DMS 273 (cell line): Measurements from ENCODE around the gene TLR10.
"Not testable (repeated sequence)": the region's sequence is repeated elsewhere in the genome, so short reads cannot be mapped to it uniquely, and the experiment has no call there.

Experiments
- DNase-seq: peaks from one replicate; lab custom pipeline; 2025; ENCODE audit not compliant: unreplicated experiment; lab: John Stamatoyannopoulos, UW

TLR10 gene, protein sequence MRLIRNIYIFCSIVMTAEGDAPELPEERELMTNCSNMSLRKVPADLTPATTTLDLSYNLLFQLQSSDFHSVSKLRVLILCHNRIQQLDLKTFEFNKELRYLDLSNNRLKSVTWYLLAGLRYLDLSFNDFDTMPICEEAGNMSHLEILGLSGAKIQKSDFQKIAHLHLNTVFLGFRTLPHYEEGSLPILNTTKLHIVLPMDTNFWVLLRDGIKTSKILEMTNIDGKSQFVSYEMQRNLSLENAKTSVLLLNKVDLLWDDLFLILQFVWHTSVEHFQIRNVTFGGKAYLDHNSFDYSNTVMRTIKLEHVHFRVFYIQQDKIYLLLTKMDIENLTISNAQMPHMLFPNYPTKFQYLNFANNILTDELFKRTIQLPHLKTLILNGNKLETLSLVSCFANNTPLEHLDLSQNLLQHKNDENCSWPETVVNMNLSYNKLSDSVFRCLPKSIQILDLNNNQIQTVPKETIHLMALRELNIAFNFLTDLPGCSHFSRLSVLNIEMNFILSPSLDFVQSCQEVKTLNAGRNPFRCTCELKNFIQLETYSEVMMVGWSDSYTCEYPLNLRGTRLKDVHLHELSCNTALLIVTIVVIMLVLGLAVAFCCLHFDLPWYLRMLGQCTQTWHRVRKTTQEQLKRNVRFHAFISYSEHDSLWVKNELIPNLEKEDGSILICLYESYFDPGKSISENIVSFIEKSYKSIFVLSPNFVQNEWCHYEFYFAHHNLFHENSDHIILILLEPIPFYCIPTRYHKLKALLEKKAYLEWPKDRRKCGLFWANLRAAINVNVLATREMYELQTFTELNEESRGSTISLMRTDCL

DNA sequence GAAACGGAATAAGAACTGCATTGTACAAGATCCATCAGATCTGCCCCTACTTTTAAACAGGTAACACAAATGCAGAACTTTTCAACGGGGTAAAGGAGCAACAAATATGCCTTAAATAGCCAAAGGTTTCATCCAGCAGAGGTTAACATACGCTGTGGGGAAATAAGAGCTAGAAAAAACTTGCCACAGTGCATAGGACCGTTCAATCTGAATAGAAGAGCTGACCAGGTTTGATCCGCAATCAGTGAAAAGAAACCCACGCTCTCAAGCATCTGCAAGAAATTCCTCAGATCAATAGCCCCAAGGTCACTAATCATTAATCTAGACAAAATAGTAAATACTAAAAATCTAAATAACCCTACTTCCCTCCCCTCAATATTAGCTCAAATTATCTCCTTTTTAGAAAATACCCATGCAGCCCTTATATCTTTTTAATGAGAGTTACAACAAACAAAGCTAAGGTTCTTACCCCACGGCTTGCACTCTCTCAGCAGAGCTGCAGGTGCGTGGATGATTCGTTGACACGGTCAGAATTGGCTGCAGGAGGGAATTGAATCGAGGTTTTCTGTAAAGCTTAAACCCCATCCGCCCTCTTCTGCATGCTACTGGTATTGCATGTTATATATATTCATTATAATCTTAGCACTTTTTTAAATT is at the start of gene TLR10:
Gene TLR10 (minus strand): TSS at position 539 of the 657 bp plus-strand sequence. CDS start 7,400 bp downstream, outside the sequence.
- peak; percentile 47 for DNase-seq

DNA sequence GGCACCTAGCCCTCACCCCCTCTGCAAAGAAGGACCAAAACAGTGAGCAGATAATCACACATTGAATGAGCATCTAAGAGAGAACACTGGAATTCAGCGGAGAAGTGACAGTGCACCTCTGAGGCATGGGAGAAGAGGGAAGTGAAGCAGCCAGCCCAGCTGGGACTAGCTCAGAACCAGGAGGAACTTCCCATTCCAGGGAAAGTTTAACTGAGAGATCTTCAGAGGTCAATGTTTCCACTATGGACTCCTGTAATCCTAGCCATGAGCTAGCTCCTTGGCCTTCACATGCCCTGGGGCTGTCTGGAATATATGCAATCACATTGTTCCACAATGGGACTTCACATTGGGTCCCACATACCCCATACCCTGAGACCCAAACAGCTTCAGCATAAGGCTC is 49.4 kb upstream of the TLR10 start:
- DNase-seq, result no peak

DNA sequence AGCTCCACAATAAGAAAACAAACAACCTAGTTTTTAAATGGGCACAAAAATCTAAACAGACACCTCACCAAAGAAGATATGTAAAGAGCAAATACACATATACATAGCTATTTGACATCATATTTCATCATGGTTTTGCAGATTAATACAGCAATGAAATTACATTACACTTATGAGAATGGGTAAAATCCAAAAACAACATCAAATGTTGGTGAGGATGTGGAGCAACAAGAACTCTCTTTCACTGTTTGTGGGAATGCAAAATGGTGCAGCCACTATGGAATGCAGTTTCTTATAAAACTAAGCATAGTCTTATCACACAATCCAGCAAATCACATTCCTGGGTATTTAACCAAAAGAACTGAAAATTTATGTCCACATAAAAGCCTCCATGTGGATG is 48.9 kb upstream of the TLR10 start:
- DNase-seq, result no peak

DNA sequence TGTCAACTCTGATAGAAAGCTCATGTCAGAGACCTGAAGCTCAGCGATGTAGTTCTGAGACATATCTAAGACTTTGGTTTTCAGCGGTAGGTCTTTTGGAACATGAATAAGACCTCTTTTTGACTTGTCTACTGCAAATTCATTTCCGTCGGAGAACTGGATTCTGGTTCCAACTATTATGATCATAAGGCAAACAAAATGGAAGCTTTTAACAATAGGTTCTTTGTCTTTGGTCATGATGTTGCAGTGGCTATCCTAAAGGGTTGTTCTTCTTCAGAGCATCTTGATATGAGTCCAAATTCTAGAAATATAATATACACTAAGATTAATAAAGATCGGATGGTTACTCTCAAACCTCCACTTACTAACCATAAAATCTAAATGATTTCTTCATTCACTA is 46.4 kb upstream of the TLR10 start:
- DNase-seq, result no peak

DNA sequence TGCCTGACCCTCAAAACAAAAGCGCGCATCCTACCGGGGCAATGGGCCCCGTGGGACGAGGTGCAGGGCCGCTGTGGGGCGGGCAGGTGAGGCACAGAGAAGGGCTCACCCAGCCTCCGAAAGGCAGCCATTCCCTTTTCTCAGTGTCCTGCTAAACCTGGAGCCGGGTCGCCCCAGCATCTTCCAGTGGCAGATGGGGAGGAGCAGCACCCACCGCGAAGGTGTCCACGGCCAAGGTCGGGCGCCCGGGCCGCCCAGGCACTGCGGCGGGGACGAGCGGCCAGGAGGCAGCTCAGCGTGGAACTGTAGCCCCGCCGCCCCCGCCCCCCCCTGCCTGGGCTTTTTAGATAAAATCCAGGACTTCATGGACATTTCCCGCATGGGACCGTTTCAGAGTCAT is 41.0 kb upstream of the TLR10 start:
- no peak for DNase-seq

DNA sequence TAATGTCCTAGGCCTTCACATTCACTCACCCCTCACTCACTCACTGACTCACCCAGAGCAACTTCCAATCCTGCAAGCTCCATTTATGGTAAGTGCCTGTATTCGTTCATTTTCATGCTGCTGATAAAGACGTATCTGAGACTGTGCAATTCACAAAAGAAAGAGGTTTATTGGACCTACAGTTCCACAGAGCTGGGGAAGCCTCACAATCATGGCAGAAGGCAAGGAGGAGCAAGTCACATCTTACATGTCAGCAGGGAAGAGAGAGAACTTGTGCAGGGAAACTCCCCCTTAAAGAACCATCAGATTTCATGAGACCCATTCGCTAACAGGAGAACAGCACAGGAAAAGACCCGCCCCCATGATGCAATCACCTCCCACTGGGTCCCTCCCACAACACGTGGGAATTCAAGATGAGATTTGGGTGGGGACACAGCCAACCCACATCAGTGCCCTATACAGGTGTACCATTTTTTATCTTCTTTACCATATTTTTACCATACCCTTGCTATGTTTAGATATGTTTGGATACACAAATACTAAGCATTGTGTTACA is 40.0 kb upstream of the TLR10 start:
- DNase-seq, result no peak

DNA sequence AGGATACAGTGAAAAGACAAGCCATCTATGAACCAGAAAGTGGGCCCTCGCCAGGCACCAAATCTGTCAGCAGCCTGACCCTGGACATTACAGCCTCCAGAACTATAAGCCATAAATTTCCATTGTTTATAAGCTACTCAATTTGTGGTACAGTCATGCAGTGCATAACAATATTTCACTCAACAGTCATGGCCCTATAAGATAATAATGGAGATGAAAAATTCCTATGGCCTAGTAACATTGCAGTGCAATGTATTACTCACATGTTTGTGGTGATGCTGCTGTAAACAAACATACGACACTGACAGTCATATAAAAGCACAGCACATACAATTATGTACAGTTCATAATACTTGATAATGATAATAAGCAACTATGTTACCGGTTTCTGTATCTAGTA is 38.9 kb upstream of the TLR10 start:
- no peak for DNase-seq

DNA sequence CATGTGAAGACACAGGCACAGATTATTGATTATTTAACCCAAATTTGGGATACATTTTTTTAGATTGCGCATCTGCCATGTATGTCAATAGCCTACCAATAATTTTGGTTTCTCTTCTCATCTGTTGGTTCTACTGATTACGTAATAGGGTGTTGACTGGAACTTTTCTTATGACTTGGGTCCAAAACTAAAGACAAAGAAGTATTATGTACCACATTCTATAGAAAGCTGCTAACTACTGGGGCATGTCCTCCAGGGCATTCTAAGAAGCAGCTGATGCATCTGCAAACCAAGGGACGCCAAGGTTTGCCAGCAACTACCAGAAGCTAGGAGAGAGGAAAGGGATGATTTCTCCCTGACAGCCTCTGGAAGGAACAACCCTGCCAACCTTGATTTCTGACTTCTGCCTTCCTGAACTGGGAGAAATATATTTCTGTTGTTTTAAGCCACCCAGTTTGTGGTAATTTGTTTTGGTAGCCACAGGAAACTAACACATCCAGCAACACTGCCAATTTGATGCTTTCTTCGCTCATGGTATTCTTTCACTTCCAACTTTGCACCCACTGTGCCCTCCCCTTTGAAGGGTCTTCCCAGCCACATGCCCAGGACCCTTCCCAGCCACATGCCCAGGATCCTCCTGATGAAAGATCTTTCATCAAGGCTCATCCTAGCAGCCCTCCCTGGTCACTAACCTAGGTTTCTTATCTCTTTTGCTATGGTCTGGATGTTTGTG is 37.7 kb upstream of the TLR10 start:
- DNase-seq, result no peak

DNA sequence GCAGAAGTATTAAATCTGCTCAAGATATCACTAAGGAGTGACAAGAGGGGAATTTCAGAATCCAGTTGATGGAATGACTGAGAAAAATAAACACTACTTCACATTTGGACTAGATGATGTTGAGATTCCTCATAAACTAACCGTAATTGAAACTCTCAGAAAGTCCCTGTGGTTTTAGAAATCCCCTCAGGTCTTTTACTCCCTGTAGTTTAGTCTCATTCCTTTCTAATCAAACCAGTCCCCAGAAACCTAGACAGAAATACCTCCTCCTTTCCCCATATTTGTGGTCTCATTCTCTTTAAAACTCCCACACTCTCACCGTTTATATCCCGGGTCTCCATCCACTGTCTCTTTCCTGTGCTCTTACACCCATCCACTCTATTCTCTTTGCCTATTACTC is 36.8 kb upstream of the TLR10 start:
- no peak for DNase-seq

DNA sequence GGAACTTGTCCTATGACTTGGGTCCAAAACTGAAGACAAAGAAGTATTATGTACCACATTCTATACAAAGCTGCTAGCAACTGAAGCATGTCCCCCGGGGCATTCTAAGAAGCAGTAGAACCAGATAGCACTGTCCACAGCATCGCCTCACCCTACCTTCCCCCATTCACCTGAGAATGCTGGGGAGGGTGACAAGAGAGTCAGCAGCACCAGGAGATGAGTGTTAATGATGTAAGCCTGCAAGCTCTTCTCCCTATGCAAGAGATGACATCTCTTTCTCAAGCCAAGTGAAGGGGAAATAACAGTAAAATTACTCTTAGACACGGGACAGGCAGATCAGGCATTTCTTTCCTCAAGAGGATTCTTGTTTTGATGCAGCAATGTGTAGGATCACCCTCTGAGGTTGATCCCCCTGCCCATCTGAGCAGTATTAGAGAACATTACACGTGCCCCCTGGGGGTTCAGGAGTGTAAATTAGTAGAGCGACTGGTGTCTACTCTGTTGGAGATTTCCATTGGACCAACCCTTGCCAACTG is 35.7 kb upstream of the TLR10 start:
- no peak for DNase-seq

DNA sequence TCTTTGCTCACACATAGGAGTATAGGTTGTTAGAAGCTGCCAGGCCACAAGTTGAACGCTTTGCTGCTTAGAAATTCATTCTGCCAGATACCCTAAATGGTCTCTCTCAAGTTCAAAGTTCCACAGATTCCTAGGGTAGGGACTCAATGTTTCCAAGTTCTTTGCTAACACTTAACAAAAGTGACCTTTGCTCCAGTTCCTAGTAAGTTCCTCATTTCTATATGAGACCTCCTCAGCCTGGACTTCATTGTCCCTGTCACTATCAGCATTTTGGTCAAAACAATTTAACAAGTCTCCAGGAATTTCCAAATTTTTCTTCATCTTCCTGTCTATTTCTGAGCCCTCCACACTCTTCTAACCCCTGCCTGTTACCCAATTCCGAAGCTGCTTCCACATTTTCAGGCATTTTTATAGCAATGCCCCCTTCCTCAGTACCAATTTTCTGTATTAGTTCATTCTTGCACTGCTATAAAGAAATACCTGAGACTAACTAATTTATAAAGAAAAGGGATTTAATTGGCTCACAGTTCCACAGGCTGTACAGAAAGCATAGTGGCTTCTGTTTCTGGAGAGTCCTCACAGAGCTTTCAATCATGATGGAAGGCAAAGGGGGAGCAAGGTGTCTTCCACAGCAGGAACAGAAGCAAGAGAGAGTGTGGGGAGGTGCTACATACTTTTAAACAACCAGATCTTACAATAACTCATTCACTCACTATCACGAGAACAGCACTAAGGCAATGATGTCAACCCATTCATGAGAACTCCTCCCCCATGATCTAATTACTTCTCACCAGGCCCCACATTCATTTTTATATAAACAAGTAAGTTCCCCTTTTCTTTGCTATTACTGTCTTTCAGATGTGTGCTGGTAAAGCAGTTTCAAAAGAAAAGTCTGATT is 33.3 kb upstream of the TLR10 start:
- no peak for DNase-seq

DNA sequence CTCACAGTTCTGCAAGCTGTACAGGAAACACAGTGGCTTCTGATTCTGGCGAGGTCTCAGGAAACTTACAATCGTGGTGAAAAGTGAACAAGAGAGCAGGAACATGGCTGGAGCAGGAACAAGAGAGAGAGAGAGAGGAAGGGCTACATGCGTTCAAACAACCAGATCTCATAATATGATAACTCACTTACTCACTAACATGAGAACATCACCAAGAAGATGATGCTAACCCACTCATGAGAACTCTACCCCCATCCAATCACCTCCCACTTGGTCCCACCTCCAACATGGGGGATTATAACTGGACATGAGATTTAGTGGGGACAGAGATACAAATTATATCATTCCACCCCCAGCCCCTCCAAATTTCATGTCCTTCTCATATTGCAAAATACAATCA is 31.6 kb upstream of the TLR10 start:
- no peak for DNase-seq

DNA sequence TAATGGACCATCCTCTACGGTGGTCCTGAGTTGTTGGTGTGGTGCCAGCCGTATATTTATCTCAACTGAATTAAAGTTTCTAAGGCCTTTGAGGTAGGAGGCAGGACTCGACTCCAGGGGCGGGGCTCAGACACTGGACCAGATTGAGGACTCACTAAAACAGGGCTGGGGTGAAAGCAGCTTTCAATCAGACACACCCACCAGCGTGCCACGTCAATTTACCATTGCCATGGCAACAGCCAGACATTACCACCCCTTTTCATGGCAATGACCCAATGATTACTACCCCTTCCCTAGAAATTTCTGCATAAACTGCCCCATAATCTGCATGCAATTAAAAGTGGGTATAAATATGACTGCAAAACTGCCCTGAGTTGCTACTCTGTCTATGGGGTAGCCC is 28.5 kb upstream of the TLR10 start:
- no peak for DNase-seq

DNA sequence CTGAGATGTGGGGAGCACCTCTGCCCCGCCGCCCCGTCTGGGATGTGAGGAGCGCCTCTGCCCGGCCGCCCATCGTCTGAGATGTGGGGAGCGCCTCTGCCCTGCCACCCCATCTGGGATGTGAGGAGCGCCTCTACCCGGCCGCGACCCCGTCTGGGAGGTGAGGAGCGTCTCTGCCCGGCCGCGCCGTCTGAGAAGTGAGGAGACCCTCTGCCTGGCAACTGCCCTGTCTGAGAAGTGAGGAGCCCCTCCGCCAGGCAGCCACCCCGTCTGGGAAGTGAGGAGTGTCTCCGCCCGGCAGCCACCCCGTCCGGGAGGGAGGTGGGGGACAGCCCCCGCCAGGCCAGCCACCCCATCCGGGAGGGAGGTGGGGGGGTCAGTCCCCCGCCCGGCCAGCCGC is 24.7 kb upstream of the TLR10 start:
- not testable (repeated sequence) for DNase-seq

DNA sequence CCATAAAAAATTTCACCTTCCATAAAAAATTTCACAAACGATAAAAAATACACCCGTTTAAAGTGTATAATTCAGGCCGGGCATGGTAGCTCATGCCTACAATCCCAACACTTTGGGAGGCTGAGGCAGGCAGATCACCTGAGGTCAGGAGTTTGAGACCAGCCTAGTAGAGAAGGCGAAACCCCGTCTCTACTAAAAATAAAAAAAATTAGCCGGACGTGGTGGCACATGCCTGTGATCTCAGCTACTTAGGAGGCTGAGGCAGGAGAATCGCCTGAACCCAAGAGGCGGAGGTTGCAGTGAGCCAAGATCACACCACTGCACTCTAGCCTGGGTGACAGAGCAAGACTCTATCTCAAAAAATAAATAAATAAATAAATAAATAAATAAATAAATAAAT is 23.5 kb upstream of the TLR10 start:
- not testable (repeated sequence) for DNase-seq

DNA sequence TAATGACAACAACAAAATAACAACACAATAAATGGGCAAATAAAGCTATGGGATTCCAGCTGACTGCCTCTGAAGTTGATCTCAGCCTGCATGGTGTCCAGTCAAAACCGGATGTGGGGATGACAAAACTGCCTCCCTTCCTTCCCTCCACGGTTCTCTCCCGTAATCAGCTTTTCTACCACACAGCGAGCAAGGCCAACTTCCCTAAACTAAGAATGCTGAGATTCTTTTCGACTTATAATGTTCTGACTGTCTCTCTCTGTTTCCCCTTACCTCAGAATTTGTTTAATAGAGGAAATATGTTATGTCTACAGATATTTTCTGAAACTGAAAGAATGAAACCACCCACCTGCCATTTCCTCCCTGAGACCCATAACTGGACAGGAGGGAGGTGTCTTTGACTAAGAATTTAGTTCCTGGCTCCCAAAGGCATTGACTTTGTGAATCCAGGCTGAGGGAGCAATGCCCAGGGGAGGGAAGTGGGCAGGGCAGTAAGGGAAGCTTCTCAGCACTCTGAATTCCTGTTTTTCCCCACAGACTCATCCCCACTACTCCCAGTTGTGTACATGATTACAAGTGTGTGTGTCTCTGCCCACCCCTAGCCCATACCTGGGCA is 22.8 kb upstream of the TLR10 start:
- DNase-seq, result no peak

DNA sequence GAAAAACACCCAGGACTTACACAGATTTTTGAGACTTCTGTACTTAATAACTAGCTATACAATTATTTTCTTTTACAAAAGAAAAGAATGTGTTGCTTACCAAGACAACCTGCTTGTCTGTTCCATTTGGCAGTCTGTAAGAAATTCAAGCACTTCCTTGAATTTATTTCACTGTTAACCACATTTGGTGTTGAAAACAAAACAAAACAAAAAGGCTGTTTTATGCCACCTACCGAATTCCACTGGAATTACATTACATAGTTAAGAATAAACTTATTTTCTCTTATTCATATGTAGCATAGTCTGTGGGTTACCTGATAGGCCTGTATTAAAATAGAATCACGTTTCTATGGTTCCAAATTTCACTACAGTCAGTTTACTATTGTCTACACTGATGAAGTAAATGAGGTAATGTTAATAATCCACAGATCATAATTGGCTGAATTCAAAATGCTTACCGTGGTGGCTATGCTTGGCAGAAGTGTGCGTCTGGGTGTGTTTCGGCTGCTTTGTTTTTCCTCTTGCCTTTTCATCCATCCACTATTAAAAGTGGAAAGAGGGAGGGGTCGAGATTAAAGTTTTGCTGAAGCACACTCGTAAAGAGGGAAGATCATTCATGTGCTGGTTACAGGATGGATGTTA is 22.0 kb upstream of the TLR10 start, which contains the start of gene TLR1:
Gene TLR1 (minus strand): TSS at position 138 of the 642 bp plus-strand sequence. CDS start 5,960 bp downstream, outside the sequence.
- DNase-seq, result peak; percentile 46

DNA sequence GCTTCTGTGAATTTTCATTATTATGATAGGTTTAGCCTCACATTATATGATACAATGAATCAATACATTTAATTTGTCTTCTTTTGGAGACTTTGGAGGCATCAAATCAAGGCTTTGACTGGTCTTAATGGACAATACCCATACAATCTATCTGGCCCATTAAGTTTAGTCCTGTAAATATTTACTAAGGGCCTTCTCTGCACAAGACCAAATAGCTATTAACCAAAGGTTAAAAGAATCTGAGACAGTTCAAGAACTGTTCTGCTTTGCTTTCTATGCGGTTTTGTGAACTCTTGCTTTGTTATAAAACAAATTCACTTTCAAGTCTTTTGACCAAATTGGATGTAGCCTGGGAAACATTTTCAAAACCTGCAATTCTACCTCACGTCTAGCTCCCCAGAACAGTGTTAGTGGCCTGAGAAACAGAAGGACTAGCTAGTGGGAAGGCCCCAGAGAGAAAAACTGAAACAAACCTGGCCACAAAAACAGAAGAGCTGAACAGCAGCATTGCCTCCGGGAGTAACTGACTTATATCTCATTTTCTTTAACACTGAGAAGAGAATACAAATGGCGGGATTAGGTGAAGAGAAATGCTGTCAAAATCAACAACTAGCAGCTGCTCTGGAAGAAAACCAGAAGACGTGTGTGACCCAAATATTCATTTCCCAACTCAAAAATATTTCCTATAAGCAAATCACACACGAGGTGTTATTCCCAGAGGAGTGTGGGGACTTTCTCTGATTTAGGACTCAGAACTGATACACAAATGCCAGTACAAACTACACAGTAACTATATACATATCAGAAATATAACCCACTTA is 21.3 kb upstream of the TLR10 start:
- no peak for DNase-seq
